Testis (tissue), 2 donors: ENCODE measurements around the gene TRABD2A.

Source experiments
- CTCF ChIP-seq, 3 experiments: fragments of 450-650 bp in 2 of 3; fragments of 200-600 bp in 1 of 3; sonication (generic) in 1 of 3; IDR thresholded peaks; one replicate each; pipeline ENCODE4 v1.5.1; 2016 to 2019; ENCODE audit warnings: antibody characterized with exemption in 3 of 3, mild to moderate bottlenecking in 2 of 3, moderate library complexity in 1 of 3
- POLR2A ChIP-seq: fragments of 450-650 bp; IDR thresholded peaks from one replicate; pipeline ENCODE4 v1.6.1; 2017; ENCODE audit warnings: antibody characterized with exemption, mild to moderate bottlenecking, moderate library complexity

- no peak for TF ChIP-seq POLR2A
- no peak for TF ChIP-seq CTCF (IDR thresholded peaks at IDR 0.05)
Measured at GRCh38 chr2:84833481-84834150, 47.3 kb downstream of the TRABD2A start.
